BLaER1 treated with 17β-estradiol and CSF1 and Interleukin-3, amounts not matched to agents 10 nM and 100 nM (cell line): Measurements from ENCODE around the gene PARD3B.

ENCODE experiments used
- H3K27ac ChIP-seq, 11 experiments: shearing (Covaris generic); formaldehyde crosslinking; 2 replicates each; pipeline ENCODE4 v1.8.1; 2022
- H3K27me3 ChIP-seq, 11 experiments: shearing (Covaris generic); formaldehyde crosslinking; 2 replicates each; pipeline ENCODE4 v1.8.1; 2022
- H3K36me3 ChIP-seq, 11 experiments: shearing (Covaris generic); formaldehyde crosslinking; 2 replicates each; pipeline ENCODE4 v1.8.1; 2022
- H3K4me1 ChIP-seq, 10 experiments: shearing (Covaris generic); formaldehyde crosslinking; 2 replicates each; pipeline ENCODE4 v1.8.1; 2022
- H3K4me2 ChIP-seq, 11 experiments: shearing (Covaris generic); formaldehyde crosslinking; 2 replicates each; pipeline ENCODE4 v1.8.1; 2022
- H3K4me3 ChIP-seq, 10 experiments: shearing (Covaris generic); formaldehyde crosslinking; 2 replicates each; pipeline ENCODE4 v1.8.1; 2022
- H3K9ac ChIP-seq, 11 experiments: shearing (Covaris generic); formaldehyde crosslinking; 2 replicates each; pipeline ENCODE4 v1.8.1; 2022
- H3K9me3 ChIP-seq, 11 experiments: shearing (Covaris generic); formaldehyde crosslinking; replicated peaks in 1 of 11; 2 replicates each; pipeline ENCODE4 v1.8.1; 2022
- H4K20me1 ChIP-seq, 11 experiments: shearing (Covaris generic); formaldehyde crosslinking; 2 replicates each; pipeline ENCODE4 v1.8.1; 2022
- Cebpa-rat ChIP-seq, 11 experiments: shearing (Covaris generic); IDR thresholded peaks; 2 replicates each; pipeline ENCODE4 v1.8.1; 2022

The PARD3B gene

GRCh38 chr2:204891739-204892138 lies 346.5 kb downstream of the PARD3B start:
- no peaks in the 10 kb centered on the region for H4K20me1 ChIP-seq
- no peak overlapping the region for H3K4me3 ChIP-seq
- no peaks in the 10 kb centered on the region for H3K9me3 ChIP-seq
- TF ChIP-seq Cebpa-rat (IDR thresholded peaks at IDR 0.05) = no peak
- H3K9ac ChIP-seq = no peak overlapping the region
- peaks cover 0 to 6% (median 0%) of the 10 kb centered on the region in 10 experiments; a peak in 1 of 20 replicates for H3K4me1 ChIP-seq
- H3K4me2 ChIP-seq = no peak overlapping the region
- H3K27ac ChIP-seq = no peak overlapping the region
- no peaks in the 10 kb centered on the region for H3K27me3 ChIP-seq
- no peaks in the 10 kb centered on the region for H3K36me3 ChIP-seq

- H3K27ac ChIP-seq = no peak overlapping the region
- H3K36me3 ChIP-seq = no peaks in the 10 kb centered on the region
- no peaks in the 10 kb centered on the region for H4K20me1 ChIP-seq
- H3K4me1 ChIP-seq = peaks cover 0 to 6% (median 0%) of the 10 kb centered on the region in 10 experiments; a peak in 1 of 20 replicates
- no peaks in the 10 kb centered on the region for H3K27me3 ChIP-seq
- no peak overlapping the region for H3K4me2 ChIP-seq
- H3K9me3 ChIP-seq = no peaks in the 10 kb centered on the region
- no peak overlapping the region for H3K9ac ChIP-seq
- no peak overlapping the region for H3K4me3 ChIP-seq
- no peak for TF ChIP-seq Cebpa-rat (IDR thresholded peaks at IDR 0.05)
Measured at GRCh38 chr2:204892506-204893255, 347.4 kb downstream of the PARD3B start.

GRCh38 chr2:204896146-204896545 lies 350.9 kb downstream of the PARD3B start:
- no peaks in the 10 kb centered on the region for H3K27me3 ChIP-seq
- H3K36me3 ChIP-seq = no peaks in the 10 kb centered on the region
- no peak overlapping the region for H3K4me2 ChIP-seq
- no peak for TF ChIP-seq Cebpa-rat (IDR thresholded peaks at IDR 0.05)
- H3K9ac ChIP-seq = no peak overlapping the region
- H4K20me1 ChIP-seq = no peaks in the 10 kb centered on the region
- no peak overlapping the region for H3K4me3 ChIP-seq
- H3K9me3 ChIP-seq = peaks cover 0 to 15% (median 5%) of the 10 kb centered on the region in 11 experiments; a peak in 9 of 22 replicates
- H3K27ac ChIP-seq = no peak overlapping the region
- H3K4me1 ChIP-seq = peaks cover 0 to 6% (median 0%) of the 10 kb centered on the region in 10 experiments; a peak in 1 of 20 replicates

GRCh38 chr2:204897561-204897960 lies 352.3 kb downstream of the PARD3B start:
- Histone ChIP-seq H3K4me3 (no peak overlapping the region), H3K27me3 (no peaks in the 10 kb centered on the region), H3K4me2 (no peak overlapping the region), H3K9ac (no peak overlapping the region), H3K27ac (no peak overlapping the region), H3K9me3 (peaks cover 0 to 24% (median 10%) of the 10 kb centered on the region in 11 experiments; a peak in 13 of 22 replicates), H3K36me3 (no peaks in the 10 kb centered on the region), H3K4me1 (peaks cover 0 to 6% (median 0%) of the 10 kb centered on the region in 10 experiments; a peak in 1 of 20 replicates), H4K20me1 (no peaks in the 10 kb centered on the region)
- TF ChIP-seq Cebpa-rat (IDR thresholded peaks at IDR 0.05) = no peak

- peaks cover 0 to 6% (median 0%) of the 10 kb centered on the region in 10 experiments; a peak in 1 of 20 replicates for H3K4me1 ChIP-seq
- no peaks in the 10 kb centered on the region for H4K20me1 ChIP-seq
- H3K4me2 ChIP-seq = no peak overlapping the region
- peaks cover 0 to 24% (median 10%) of the 10 kb centered on the region in 11 experiments; a peak in 13 of 22 replicates for H3K9me3 ChIP-seq
- no peak overlapping the region for H3K9ac ChIP-seq
- H3K27ac ChIP-seq = no peak overlapping the region
- no peaks in the 10 kb centered on the region for H3K27me3 ChIP-seq
- TF ChIP-seq Cebpa-rat (IDR thresholded peaks at IDR 0.05) = no peak
- no peak overlapping the region for H3K4me3 ChIP-seq
- H3K36me3 ChIP-seq = no peaks in the 10 kb centered on the region
Measured at GRCh38 chr2:204898928-204899640, 353.8 kb downstream of the PARD3B start.

- H3K27me3 ChIP-seq = no peaks in the 10 kb centered on the region
- no peaks in the 10 kb centered on the region for H3K4me1 ChIP-seq
- no peaks in the 10 kb centered on the region for H4K20me1 ChIP-seq
- H3K9me3 ChIP-seq = peaks cover 0 to 24% (median 10%) of the 10 kb centered on the region in 11 experiments; a peak in 13 of 22 replicates
- no peak for TF ChIP-seq Cebpa-rat (IDR thresholded peaks at IDR 0.05)
- H3K36me3 ChIP-seq = no peaks in the 10 kb centered on the region
- no peak overlapping the region for H3K9ac ChIP-seq
- no peak overlapping the region for H3K27ac ChIP-seq
- no peak overlapping the region for H3K4me3 ChIP-seq
- H3K4me2 ChIP-seq = no peak overlapping the region
Measured at GRCh38 chr2:204899983-204900382, 354.7 kb downstream of the PARD3B start.

GRCh38 chr2:204900487-204900886 lies 355.2 kb downstream of the PARD3B start:
- Histone ChIP-seq H3K4me2 (no peak overlapping the region), H3K4me1 (no peaks in the 10 kb centered on the region), H3K9me3 (peaks cover 0 to 24% (median 10%) of the 10 kb centered on the region in 11 experiments; a peak in 13 of 22 replicates), H3K36me3 (no peaks in the 10 kb centered on the region), H3K9ac (no peak overlapping the region), H4K20me1 (no peaks in the 10 kb centered on the region), H3K27ac (no peak overlapping the region), H3K4me3 (no peak overlapping the region), H3K27me3 (no peaks in the 10 kb centered on the region)
- TF ChIP-seq Cebpa-rat (IDR thresholded peaks at IDR 0.05) = no peak

- Histone ChIP-seq H3K4me2 (no peak overlapping the region), H3K27me3 (no peaks in the 10 kb centered on the region), H3K36me3 (no peaks in the 10 kb centered on the region), H3K4me3 (no peak overlapping the region), H3K9ac (no peak overlapping the region), H3K27ac (no peak overlapping the region), H4K20me1 (no peaks in the 10 kb centered on the region), H3K4me1 (no peaks in the 10 kb centered on the region), H3K9me3 (peaks cover 0 to 24% (median 10%) of the 10 kb centered on the region in 11 experiments; a peak in 13 of 22 replicates)
- TF ChIP-seq Cebpa-rat (IDR thresholded peaks at IDR 0.05) = no peak
Measured at GRCh38 chr2:204900910-204901309, 355.6 kb downstream of the PARD3B start.

- peaks cover 0 to 24% (median 10%) of the 10 kb centered on the region in 11 experiments; a peak in 13 of 22 replicates for H3K9me3 ChIP-seq
- H3K9ac ChIP-seq = no peak overlapping the region
- H3K27me3 ChIP-seq = no peaks in the 10 kb centered on the region
- no peaks in the 10 kb centered on the region for H3K36me3 ChIP-seq
- no peak for TF ChIP-seq Cebpa-rat (IDR thresholded peaks at IDR 0.05)
- H3K27ac ChIP-seq = no peak overlapping the region
- H3K4me1 ChIP-seq = no peaks in the 10 kb centered on the region
- H3K4me3 ChIP-seq = no peak overlapping the region
- no peaks in the 10 kb centered on the region for H4K20me1 ChIP-seq
- H3K4me2 ChIP-seq = no peak overlapping the region
Measured at GRCh38 chr2:204901591-204901990, 356.3 kb downstream of the PARD3B start.
